AG09309 (cell line): ENCODE results near the gene DLG2.

Source experiments
- DNase-seq: peaks from one replicate; pipeline ENCODE4 v3.0.0-alpha.2; 2010; ENCODE audit warnings: low read depth
- H3K4me3 ChIP-seq: 2 replicates; pipeline ENCODE4 v1.5.1; 2011; ENCODE audit warnings: mild to moderate bottlenecking, low read depth, low read length, moderate library complexity; ENCODE audit not compliant: control insufficient read depth
- TF ChIP-seq, protein P1 (sequence below): IDR thresholded peaks from 2 replicates; pipeline ENCODE4 v1.5.1; 2011; ENCODE audit warnings: mild to moderate bottlenecking, low read depth, low read length, inconsistent platforms; ENCODE audit not compliant: insufficient read depth, control insufficient read depth; ENCODE audit errors: missing control alignments

DLG2 gene

DNA sequence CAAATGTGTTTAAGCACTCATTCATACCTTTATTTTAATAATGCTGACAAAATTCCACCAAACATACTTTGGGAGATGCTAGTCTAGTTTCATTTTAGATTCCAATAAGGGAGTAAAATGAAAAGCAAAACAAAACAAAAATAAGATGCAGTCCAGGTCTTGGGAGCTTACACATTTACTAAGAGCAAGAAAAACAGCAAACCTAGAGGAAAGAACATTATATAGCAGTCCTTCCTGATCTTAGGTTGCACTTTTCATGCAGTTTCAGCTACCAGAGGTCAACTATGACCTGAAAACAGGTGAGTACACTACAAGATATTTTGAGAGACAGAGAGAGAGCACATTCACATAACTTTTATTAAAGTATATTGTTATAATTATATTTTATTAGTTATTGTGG lies 1100.9 kb downstream of the DLG2 start:
- no peak overlapping the region for H3K4me3 ChIP-seq
- TF ChIP-seq, protein P1, sequence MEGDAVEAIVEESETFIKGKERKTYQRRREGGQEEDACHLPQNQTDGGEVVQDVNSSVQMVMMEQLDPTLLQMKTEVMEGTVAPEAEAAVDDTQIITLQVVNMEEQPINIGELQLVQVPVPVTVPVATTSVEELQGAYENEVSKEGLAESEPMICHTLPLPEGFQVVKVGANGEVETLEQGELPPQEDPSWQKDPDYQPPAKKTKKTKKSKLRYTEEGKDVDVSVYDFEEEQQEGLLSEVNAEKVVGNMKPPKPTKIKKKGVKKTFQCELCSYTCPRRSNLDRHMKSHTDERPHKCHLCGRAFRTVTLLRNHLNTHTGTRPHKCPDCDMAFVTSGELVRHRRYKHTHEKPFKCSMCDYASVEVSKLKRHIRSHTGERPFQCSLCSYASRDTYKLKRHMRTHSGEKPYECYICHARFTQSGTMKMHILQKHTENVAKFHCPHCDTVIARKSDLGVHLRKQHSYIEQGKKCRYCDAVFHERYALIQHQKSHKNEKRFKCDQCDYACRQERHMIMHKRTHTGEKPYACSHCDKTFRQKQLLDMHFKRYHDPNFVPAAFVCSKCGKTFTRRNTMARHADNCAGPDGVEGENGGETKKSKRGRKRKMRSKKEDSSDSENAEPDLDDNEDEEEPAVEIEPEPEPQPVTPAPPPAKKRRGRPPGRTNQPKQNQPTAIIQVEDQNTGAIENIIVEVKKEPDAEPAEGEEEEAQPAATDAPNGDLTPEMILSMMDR = no peak
- DNase-seq = no peak

- no peak for DNase-seq
- H3K4me3 ChIP-seq = no peak overlapping the region
- TF ChIP-seq, protein P1 = peak; percentile 50
Measured at GRCh38 chr11:84524422-84525051, 1102.6 kb downstream of the DLG2 start.

GRCh38 chr11:84522331-84522730 lies 1104.8 kb downstream of the DLG2 start:
- TF ChIP-seq, protein P1 = no peak
- no peak overlapping the region for H3K4me3 ChIP-seq
- no peak for DNase-seq

- no peak overlapping the region for H3K4me3 ChIP-seq
- TF ChIP-seq, protein P1 = no peak
- no peak for DNase-seq
Measured at GRCh38 chr11:84518631-84519183, 1108.4 kb downstream of the DLG2 start.

- no peak overlapping the region for H3K4me3 ChIP-seq
- no peak for DNase-seq
- TF ChIP-seq, protein P1 = no peak
Measured at GRCh38 chr11:84514436-84514835, 1112.7 kb downstream of the DLG2 start.

GRCh38 chr11:84503503-84503902 lies 1123.6 kb downstream of the DLG2 start:
- TF ChIP-seq, protein P1 = no peak
- DNase-seq = no peak
- H3K4me3 ChIP-seq = no peak overlapping the region

DNA sequence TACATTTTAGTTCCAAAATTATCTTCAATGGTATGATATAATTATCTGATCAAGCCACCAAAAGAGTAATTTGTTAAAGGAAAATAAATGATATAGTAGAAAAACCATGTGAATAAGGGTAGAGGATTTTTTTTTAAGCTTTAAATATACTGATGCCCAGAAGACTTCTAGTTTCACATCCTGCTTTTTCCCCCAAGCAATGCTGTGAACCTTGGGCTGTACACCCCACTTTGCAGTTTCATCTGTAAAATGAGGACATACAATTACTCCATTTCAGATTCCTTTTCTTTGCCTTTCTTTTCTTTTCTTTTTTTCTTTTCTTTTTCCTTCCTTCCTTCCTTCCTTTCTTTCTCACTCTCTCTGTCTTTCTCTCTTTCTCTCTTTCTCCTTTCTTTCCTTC lies 1125.4 kb downstream of the DLG2 start:
- TF ChIP-seq, protein P1 = no peak
- DNase-seq = no peak

More for the DNA sequence above, 1125.4 kb downstream of the DLG2 start:
- H3K4me3 ChIP-seq = no peak overlapping the region
